CD4-positive, alpha-beta memory T cell (primary cell): ENCODE measurements around the gene GDI1. TPM values are rescaled to one million over a fixed set of nuclear protein-coding genes. Genes with fewer than 3 reads are reported as not detected.

Experiments used
- CTCF ChIA-PET: fragments of 350-600 bp; sonication (Branson Sonifier 250); formaldehyde crosslinking; loops from one replicate; lab custom pipeline; 2021; ENCODE audit warnings: inconsistent platforms; ENCODE audit not compliant: partially characterized antibody; lab: Charles Lee
- POLR2A ChIA-PET: fragments of 350-600 bp; sonication (Branson Sonifier 250); formaldehyde crosslinking; loops from one replicate; lab custom pipeline; 2021; ENCODE audit not compliant: partially characterized antibody; lab: Charles Lee
- DNase-seq, 5 donors: peaks; one replicate each; pipeline versions ENCODE4 v3.0.0 to v3.0.0-alpha.2; 2020 to 2022; ENCODE audit warnings: mixed read lengths in 1 of 5
- H3K27ac ChIP-seq: one replicate; pipeline ENCODE4 v1.7.0; 2013; ENCODE audit warnings: low read depth, low read length
- H3K27me3 ChIP-seq: 2 replicates; pipeline ENCODE4 v1.7.0; 2013; ENCODE audit warnings: mild to moderate bottlenecking, low read length, moderate library complexity; ENCODE audit not compliant: insufficient read depth
- H3K36me3 ChIP-seq: 2 replicates; pipeline ENCODE4 v1.7.0; 2013; ENCODE audit warnings: mild to moderate bottlenecking, low read length, moderate library complexity; ENCODE audit not compliant: insufficient read depth
- H3K4me1 ChIP-seq: 2 replicates; pipeline ENCODE4 v1.7.0; 2013; ENCODE audit warnings: mild to moderate bottlenecking, low read length, moderate library complexity; ENCODE audit not compliant: insufficient read depth
- H3K4me3 ChIP-seq, 2 donors: one replicate each; pipeline ENCODE4 v1.7.0; 2013; ENCODE audit warnings: low read length in 2 of 2, mild to moderate bottlenecking in 1 of 2
- H3K9me3 ChIP-seq, 2 donors: one replicate each; pipeline ENCODE4 v1.7.0; 2013; ENCODE audit warnings: low read length in 2 of 2, control low read depth in 1 of 2; ENCODE audit not compliant: control insufficient read depth in 1 of 2
- H3K27ac Mint-ChIP-seq, 7 donors: one replicate each; pipeline ENCODE4 v1.8.0; 2020 to 2021; ENCODE audit warnings: mixed read lengths in 7 of 7, mild to moderate bottlenecking in 6 of 7, inconsistent platforms in 3 of 7, moderate library complexity in 3 of 7
- H3K27me3 Mint-ChIP-seq, 2 donors: one replicate each; pipeline ENCODE4 v1.8.0; 2020 to 2021; ENCODE audit warnings: mixed read lengths in 2 of 2
- H3K36me3 Mint-ChIP-seq, 2 donors: one replicate each; pipeline ENCODE4 v1.8.0; 2020 to 2021; ENCODE audit warnings: mixed read lengths in 2 of 2, inconsistent platforms in 1 of 2, mild to moderate bottlenecking in 1 of 2
- H3K4me1 Mint-ChIP-seq, 4 donors: one replicate each; pipeline ENCODE4 v1.8.0; 2020 to 2021; ENCODE audit warnings: mixed read lengths in 4 of 4, mild to moderate bottlenecking in 1 of 4
- H3K4me3 Mint-ChIP-seq, 8 donors: one replicate each; pipeline ENCODE4 v1.8.0; 2020 to 2021; ENCODE audit warnings: mixed read lengths in 8 of 8, mild to moderate bottlenecking in 7 of 8, moderate library complexity in 6 of 8, inconsistent platforms in 3 of 8
- H3K9me3 Mint-ChIP-seq, 8 donors: one replicate each; pipeline ENCODE4 v1.8.0; 2020 to 2021; ENCODE audit warnings: mixed read lengths in 8 of 8, mild to moderate bottlenecking in 5 of 8, inconsistent platforms in 3 of 8, moderate library complexity in 1 of 8
- intact Hi-C: fragments of 100-400 bp; cut with micrococcal nuclease; formaldehyde crosslinking; loops from one replicate; pipeline ENCODE4 v1.15.1; 2023
- polyA plus RNA-seq, 2 donors: library from polyadenylated mRNA; unstranded; fragments of 300-500 nt; fragmentation: Illumina TruSeq; gene quantifications; one replicate each; pipeline ENCODE4 v1.2.3, GENCODE V29; 2021
- total RNA-seq, 2 experiments: library from RNA; stranded (reverse); gene quantifications; one replicate each; pipeline ENCODE4 v1.2.3, GENCODE V29; 2021

Gene GDI1
- total and polyA plus RNA-seq, 4 experiments from 2014 or later, result 48.2 to 220 (median 138) TPM

GRCh38 chrX:154441984-154442707 lies 5.2 kb downstream of the GDI1 start:
- peaks cover 0 to 6% (median 0%) of the 10 kb centered on the region in 8 donors for H3K9me3 Mint-ChIP-seq
- intact Hi-C loops, result loop anchor here (5.0 kb wide), 2 partner anchors 35 to 50 kb away; partner anchors contain the start of genes LAGE3 and SLC10A3
- no peaks in the 10 kb centered on the region for H3K27me3 ChIP-seq
- no peaks in the 10 kb centered on the region for H3K9me3 ChIP-seq
- POLR2A ChIA-PET, result interaction anchor here (0.7 to 8.5 kb wide), 9 partner anchors 10 to 95 kb away, joined by 3 to 42 read pairs (median 6); partner anchors contain the start of genes DNASE1L1, FAM3A, PLXNA3 and RPL10
- H3K4me1 Mint-ChIP-seq, result peaks cover 12 to 63% (median 29%) of the 10 kb centered on the region in 4 donors
- peak overlapping the region; percentile 15 for H3K27ac ChIP-seq
- H3K4me3 ChIP-seq, result no peak overlapping the region
- H3K36me3 ChIP-seq, result no peaks in the 10 kb centered on the region
- H3K4me3 Mint-ChIP-seq, result peak overlapping the region in 6 of 8 donors; percentile 38 to 76 (median 70)
- H3K36me3 Mint-ChIP-seq, result peaks cover 0 to 21% of the 10 kb centered on the region in 2 donors
- H3K4me1 ChIP-seq, result peaks cover 63% of the 10 kb centered on the region
- peak overlapping the region; percentile 57 to 91 (median 81) for H3K27ac Mint-ChIP-seq
- no peaks in the 10 kb centered on the region for H3K27me3 Mint-ChIP-seq
- DNase-seq, result no peak
- CTCF ChIA-PET, result no interaction called here

GRCh38 chrX:154443479-154443910 lies 6.5 kb downstream of the GDI1 start:
- Histone ChIP-seq H3K4me1 (peaks cover 56% of the 10 kb centered on the region), H3K9me3 (no peaks in the 10 kb centered on the region), H3K27ac (peak overlapping the region; percentile 69), H3K36me3 (peaks cover 1% of the 10 kb centered on the region), H3K4me3 (no peak overlapping the region), H3K27me3 (no peaks in the 10 kb centered on the region)
- Mint-ChIP-seq H3K4me3 (peak overlapping the region; percentile 55 to 85 (median 64)), H3K36me3 (peaks cover 2 to 21% of the 10 kb centered on the region in 2 donors), H3K27ac (peak overlapping the region; percentile 81 to 95 (median 89)), H3K9me3 (no peaks in the 10 kb centered on the region), H3K4me1 (peaks cover 7 to 57% (median 23%) of the 10 kb centered on the region in 4 donors), H3K27me3 (no peaks in the 10 kb centered on the region)
- ChIA-PET POLR2A (interaction anchor here (1.0 to 8.5 kb wide), 5 partner anchors 15 to 72 kb away, joined by 3 to 42 read pairs (median 6); partner anchors contain the start of genes FAM3A, PLXNA3, RPL10 and SLC10A3), CTCF (no interaction called here)
- intact Hi-C loops, result loop anchor here (5.0 kb wide), 2 partner anchors 34 to 49 kb away; partner anchors contain the start of genes LAGE3 and SLC10A3
- DNase-seq, result no peak

- DNase-seq, result peak; percentile 59 to 67 (median 62)
- no peaks in the 10 kb centered on the region for H3K9me3 ChIP-seq
- peak within 1 kb of the TSS; percentile 69 for H3K27ac ChIP-seq
- Mint-ChIP-seq H3K27ac (peak within 1 kb of the TSS; percentile 81 to 95 (median 89)), H3K9me3 (no peaks in the 10 kb centered on the region), H3K27me3 (no peaks in the 10 kb centered on the region), H3K4me3 (peak within 1 kb of the TSS; percentile 63 to 86 (median 77)), H3K36me3 (peaks cover 3 to 20% of the 10 kb centered on the region in 2 donors), H3K4me1 (peaks cover 7 to 51% (median 23%) of the 10 kb centered on the region in 4 donors)
- ChIA-PET CTCF (no interaction called here), POLR2A (interaction anchor here (0.6 to 8.5 kb wide), 6 partner anchors 13 to 46 kb away, joined by 3 to 42 read pairs (median 4); partner anchors contain the start of genes PLXNA3, RPL10 and SLC10A3)
- H3K36me3 ChIP-seq, result peaks cover 8% of the 10 kb centered on the region
- H3K4me3 ChIP-seq, result peak within 1 kb of the TSS; percentile 3 to 45
- H3K27me3 ChIP-seq, result no peaks in the 10 kb centered on the region
- peaks cover 49% of the 10 kb centered on the region for H3K4me1 ChIP-seq
- intact Hi-C loops, result loop anchor here (2.0 to 5.0 kb wide), 3 partner anchors 15 to 48 kb away; partner anchors contain the start of genes ATP6AP1, LAGE3 and SLC10A3
These were observed 7.2 kb downstream of the GDI1 start, which contains the start of gene FAM50A for GRCh38 chrX:154443992-154444754. TSS of gene FAM50A (plus strand) at chrX:154444141. CDS start at chrX:154444236, 95 bp downstream.

- Mint-ChIP-seq H3K27ac (peak overlapping the region in 5 of 7 donors; percentile 4 to 68 (median 22)), H3K9me3 (no peaks in the 10 kb centered on the region), H3K36me3 (peaks cover 3 to 20% of the 10 kb centered on the region in 2 donors), H3K4me3 (peak overlapping the region; percentile 3 to 58 (median 29)), H3K4me1 (peaks cover 7 to 48% (median 23%) of the 10 kb centered on the region in 4 donors), H3K27me3 (no peaks in the 10 kb centered on the region)
- H3K4me1 ChIP-seq, result peaks cover 49% of the 10 kb centered on the region
- no peaks in the 10 kb centered on the region for H3K27me3 ChIP-seq
- CTCF ChIA-PET, result interaction anchor here (0.7 kb wide), 1 partner anchor 30 kb away, joined by 3 read pairs; no protein-coding TSS in a partner anchor
- H3K36me3 ChIP-seq, result peaks cover 9% of the 10 kb centered on the region
- POLR2A ChIA-PET, result interaction anchor here (0.6 to 8.5 kb wide), 4 partner anchors 13 to 45 kb away, joined by 3 to 42 read pairs (median 6); partner anchors contain the start of genes PLXNA3 and SLC10A3
- peak overlapping the region; percentile 3 to 45 for H3K4me3 ChIP-seq
- DNase-seq, result no peak
- no peaks in the 10 kb centered on the region for H3K9me3 ChIP-seq
- intact Hi-C loops, result loop anchor here (2.0 to 5.0 kb wide), 3 partner anchors 16 to 48 kb away; partner anchors contain the start of genes ATP6AP1, LAGE3 and SLC10A3
- peak overlapping the region; percentile 67 for H3K27ac ChIP-seq
These were observed 7.8 kb downstream of the GDI1 start for GRCh38 chrX:154444755-154445246.

GRCh38 chrX:154445776-154446175 lies 8.8 kb downstream of the GDI1 start:
- H3K4me3 ChIP-seq, result no peak overlapping the region
- POLR2A ChIA-PET, result interaction anchor here (0.9 to 8.5 kb wide), 4 partner anchors 13 to 48 kb away, joined by 4 to 42 read pairs (median 4); partner anchors contain the start of genes PLXNA3 and RPL10
- no peaks in the 10 kb centered on the region for H3K9me3 ChIP-seq
- no peak overlapping the region for H3K27ac ChIP-seq
- intact Hi-C loops, result loop anchor here (2.0 kb wide), 1 partner anchor 17 kb away; the partner anchor contains the start of gene ATP6AP1
- Mint-ChIP-seq H3K9me3 (no peaks in the 10 kb centered on the region), H3K36me3 (peaks cover 3 to 22% of the 10 kb centered on the region in 2 donors), H3K4me3 (peak overlapping the region in 1 of 8 donors; percentile 35), H3K4me1 (peaks cover 7 to 48% (median 19%) of the 10 kb centered on the region in 4 donors), H3K27me3 (no peaks in the 10 kb centered on the region), H3K27ac (peak overlapping the region in 2 of 7 donors; percentile 52 to 61)
- peaks cover 12% of the 10 kb centered on the region for H3K36me3 ChIP-seq
- no peaks in the 10 kb centered on the region for H3K27me3 ChIP-seq
- CTCF ChIA-PET, result interaction anchor here (1.1 kb wide), 1 partner anchor 47 kb away, joined by 3 read pairs; the partner anchor contains the start of gene RPL10
- no peak for DNase-seq
- H3K4me1 ChIP-seq, result peaks cover 42% of the 10 kb centered on the region

GRCh38 chrX:154446430-154446829 lies 9.5 kb downstream of the GDI1 start:
- Histone ChIP-seq H3K4me1 (peaks cover 36% of the 10 kb centered on the region), H3K4me3 (no peak overlapping the region), H3K36me3 (peaks cover 13% of the 10 kb centered on the region), H3K9me3 (no peaks in the 10 kb centered on the region), H3K27ac (no peak overlapping the region), H3K27me3 (no peaks in the 10 kb centered on the region)
- intact Hi-C loops, result no loop called here
- Mint-ChIP-seq H3K9me3 (no peaks in the 10 kb centered on the region), H3K27me3 (no peaks in the 10 kb centered on the region), H3K27ac (peak overlapping the region in 1 of 7 donors; percentile 68), H3K4me1 (peaks cover 7 to 41% (median 14%) of the 10 kb centered on the region in 4 donors), H3K4me3 (no peak overlapping the region), H3K36me3 (peaks cover 3 to 18% of the 10 kb centered on the region in 2 donors)
- DNase-seq, result no peak
- CTCF ChIA-PET, result interaction anchor here (1.1 kb wide), 1 partner anchor 47 kb away, joined by 3 read pairs; the partner anchor contains the start of gene RPL10
- POLR2A ChIA-PET, result interaction anchor here (0.9 to 8.5 kb wide), 4 partner anchors 12 to 48 kb away, joined by 3 to 42 read pairs (median 4); partner anchors contain the start of genes PLXNA3, RPL10 and TAFAZZIN
